GM18873 (cell line): ENCODE measurements around the gene NEAT1.

Experiments
- ATAC-seq: cut with Tn5 transposase; IDR thresholded peaks from one replicate; pipeline ENCODE4 v1.9.1; 2021; ENCODE audit warnings: mild to moderate bottlenecking, moderate library complexity, moderate number of reproducible peaks; ENCODE audit not compliant: unreplicated experiment, low FRiP score

Gene NEAT1

DNA sequence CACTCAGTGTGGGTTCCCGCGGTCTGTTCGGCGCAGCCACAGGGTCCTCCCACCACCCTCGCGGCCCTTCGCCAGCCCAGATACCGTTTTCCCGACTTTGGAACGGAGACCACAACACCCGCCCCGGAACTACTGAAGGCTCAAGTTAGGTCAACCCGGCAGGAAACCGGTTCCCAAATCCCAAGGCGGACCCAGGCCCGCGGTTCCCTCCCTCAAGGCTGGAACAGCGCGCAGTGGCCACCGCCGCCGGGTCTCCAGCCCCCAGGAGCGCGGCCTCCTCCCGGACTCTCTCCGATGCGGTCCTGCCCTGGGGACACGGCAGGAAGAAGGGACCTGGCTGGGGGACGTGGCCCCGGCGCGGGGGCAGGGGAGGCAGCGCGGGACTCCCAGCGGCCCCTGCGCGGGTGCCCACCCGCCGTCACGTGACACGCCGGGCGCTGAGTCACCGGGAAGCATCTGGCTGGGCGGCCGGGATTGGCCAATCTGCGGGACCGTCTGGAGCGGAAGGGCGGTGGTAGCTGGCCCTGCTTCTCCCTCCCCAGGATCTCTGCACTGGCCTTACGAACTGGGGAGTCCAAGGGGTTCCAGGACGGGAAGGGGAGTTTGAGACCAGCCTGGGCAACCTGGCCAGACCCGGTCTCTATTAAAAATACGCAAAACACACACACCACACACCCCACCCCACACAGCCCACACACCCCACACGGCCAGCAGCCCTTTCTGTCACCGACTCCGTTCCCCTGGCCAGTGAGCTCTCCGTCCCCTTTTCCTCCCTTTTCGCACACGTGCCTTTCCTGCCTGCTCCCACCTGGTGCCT, 54.8 kb downstream of the NEAT1 start:
- peak; percentile 60 for ATAC-seq

- ATAC-seq, result no peak
Measured at GRCh38 chr11:65478388-65479183, 56.0 kb downstream of the NEAT1 start.

DNA sequence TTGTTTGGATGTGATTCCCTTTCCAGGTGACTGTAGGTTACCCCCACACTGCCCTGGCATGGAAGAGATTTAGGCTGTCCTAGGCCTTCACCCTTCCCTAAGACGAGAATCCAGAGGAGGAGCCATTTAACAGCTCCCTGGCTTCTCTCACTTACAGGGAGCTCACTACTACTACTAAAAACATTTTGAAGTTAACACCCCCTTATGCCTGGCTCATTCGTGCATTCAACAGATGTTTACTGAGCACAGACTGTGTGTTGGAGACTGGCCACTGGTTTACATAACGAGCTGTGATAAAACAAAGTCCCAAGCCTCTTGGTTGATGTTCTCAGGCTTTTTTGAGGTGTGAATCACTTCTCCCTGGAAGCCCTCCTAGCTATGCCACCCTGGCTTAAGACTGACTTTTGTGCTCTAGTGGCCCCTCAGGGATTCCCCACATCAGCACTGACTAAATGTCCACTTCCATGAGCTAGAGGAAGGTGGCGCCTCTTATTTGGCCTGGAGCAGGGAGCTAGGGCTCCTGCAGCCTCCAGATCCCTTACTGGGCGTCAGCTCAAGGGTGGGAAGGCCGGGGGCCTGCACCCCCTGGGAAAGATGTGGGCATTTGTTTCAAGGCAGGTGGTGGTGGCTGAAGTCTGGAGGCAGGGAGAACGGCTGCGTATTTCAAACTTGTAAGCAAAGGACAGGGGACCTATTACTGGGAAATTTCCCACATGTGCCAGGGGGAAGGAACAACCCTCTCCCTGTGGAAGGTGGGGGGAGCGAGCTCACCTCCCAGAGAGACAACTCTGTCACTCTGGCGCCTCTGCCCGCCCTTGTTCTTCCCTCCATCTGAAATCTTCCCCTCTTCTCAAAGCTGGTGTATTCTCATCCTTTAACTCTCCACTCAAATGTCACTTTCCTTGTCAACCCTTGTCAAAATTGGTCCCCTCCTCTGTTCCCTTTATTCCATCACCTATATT, 56.9 kb downstream of the NEAT1 start:
- no peak for ATAC-seq

GRCh38 chr11:65482306-65482850, 59.8 kb downstream of the NEAT1 start:
- ATAC-seq, result no peak

GRCh38 chr11:65485920-65486219, 63.3 kb downstream of the NEAT1 start:
- no peak for ATAC-seq

DNA sequence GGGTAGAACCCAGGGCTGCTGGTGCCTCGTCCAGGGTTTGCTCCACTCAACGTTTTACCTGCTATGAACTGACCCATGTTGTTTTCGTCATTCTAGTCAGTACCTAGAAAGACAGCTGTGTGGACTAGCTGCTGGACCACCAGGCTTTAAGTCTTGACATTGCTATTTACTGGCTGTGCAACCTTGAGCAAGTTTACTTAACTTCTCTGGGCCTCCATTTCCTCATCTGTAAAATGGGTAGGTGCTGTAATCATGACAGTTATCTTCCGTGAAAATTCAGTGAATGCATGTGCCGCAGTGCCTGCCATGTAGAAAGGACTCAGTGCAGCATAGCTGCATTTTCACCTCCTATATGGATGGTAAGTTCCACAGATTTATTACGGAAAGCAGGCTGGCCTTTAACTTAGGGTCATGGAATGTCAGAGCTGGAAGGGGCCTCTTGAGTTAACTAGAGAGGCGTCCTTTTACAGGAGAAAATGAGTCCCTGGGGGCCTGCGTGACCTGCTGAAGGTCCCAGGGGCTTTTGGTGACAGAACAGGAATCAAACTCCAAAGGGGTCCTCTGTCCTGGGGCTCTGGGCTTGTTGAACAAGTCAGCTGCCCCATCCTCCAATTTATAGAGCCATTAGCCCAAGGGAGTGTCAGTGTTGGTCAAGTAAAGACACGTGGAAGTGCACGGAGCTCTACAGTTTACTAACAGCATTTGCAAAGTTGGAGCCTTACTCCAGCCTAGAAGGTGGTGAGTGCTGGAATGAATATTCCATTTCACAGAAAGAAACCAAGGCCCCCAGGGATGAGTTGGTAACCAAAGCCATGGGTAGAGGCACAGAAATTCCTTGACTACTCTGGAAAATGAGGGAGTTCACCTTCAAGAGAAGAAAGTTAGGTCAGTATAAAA, 64.2 kb downstream of the NEAT1 start:
- ATAC-seq, result no peak

DNA sequence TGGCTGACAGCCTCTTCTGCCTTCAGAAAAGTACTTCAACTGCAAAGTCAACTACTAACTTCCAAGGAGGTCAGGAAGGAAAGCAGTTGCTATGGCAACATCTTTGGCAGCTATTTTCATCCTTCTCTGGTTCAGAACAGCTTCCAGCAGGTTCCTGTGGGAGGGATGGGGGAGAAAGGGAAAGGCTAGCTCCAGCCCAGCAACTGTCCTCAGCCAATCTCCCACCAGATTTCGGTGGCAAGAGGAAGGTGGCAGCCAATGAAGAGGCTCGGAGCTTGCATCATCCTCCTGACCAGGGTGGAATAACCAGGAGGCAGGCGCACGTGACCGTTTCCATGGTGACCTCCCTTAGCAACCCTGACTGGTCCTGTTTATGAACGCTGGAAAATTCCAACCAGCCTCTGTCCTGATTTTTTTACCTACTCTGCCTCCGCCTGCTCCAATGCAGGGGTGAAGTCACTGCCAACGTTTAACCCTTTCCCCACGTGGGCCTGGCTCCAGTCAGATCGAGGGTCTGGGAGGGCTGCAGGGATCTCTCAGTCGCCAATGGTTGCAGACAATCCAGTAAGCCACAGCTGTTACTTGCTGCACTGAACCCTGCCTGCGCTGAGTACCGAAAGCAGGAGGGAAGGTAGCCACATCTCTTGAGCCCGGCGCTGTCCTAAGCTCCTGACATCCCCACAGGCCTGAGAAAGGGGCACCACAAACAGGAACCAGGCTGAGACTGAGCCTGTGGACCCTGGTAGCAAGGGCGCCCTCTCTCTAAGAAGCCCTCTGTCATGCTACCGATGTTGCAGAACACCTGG, 65.1 kb downstream of the NEAT1 start:
- no peak for ATAC-seq

GRCh38 chr11:65488273-65489034, 65.9 kb downstream of the NEAT1 start:
- ATAC-seq, result no peak

DNA sequence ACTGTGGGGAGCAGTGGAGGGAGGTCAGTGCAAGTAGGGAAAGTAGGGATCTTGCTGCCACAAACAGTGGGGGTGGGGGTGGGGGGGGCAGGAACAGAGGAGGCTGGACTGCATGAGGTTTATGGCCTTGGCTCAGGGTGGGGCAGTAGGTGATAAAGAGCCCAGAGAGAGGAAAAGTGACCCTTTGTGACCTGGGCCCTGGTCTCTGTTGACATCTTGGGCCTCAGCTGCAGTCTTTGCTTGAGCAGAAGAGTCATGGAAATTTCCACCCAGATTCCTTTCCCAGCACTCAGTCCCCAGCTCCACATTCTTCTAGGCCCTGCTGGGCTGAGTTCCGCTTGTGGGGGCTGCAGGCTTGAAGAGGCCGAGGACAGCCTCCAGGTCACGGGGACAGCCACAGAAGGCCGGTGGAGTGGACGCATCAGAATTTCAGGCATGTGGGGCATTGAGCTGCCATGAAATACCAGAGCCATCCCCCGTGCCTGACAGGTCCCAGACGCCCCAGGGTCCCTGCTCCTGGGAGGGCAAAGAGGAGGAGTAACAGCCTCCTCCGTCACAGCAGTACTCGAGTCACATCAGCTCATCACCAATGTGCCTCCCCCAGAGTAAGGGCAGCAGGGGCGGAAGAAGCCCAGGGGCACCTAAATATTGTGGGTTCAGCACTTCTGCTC, 66.6 kb downstream of the NEAT1 start:
- ATAC-seq, result no peak

- ATAC-seq, result no peak
Measured at GRCh38 chr11:65489706-65490320, 67.2 kb downstream of the NEAT1 start.

GRCh38 chr11:65491163-65491465, 68.5 kb downstream of the NEAT1 start:
- no peak for ATAC-seq

DNA sequence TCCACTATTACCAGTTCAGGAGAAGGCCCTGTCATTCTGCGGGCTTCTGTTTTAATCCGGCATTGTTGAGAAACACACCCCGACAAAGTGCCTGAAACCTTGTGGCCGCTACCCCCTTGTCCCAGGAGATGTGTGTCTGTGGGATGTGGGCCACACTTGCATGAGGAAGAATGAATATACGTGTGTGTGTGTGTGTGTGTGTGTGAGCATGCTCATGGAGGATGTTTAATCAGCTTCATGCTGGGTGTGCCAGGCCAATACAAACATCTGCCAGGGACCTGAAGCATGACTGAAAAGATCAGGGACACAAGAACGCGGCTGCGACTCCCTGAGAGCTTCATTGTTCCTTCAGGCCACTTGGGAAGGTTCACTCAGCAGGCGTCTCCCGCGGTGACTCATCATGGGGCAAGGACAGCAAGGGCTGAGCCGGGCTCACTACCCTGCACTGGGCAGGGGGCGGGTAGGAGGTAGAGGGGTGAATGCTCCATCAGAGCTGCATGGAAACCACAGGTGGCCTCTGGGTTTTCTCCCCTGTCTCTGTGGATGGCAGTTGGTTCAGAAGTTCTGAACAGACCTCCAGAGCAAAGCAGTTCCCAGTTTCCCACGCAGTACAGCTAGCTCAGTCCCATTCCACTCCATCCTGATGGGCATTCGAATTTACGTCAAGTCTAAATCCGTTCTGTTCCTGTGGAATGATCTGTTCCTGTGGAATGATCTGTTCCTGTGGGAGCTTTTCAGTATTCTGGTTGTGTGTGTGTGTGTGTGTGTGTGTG, 69.2 kb downstream of the NEAT1 start:
- no peak for ATAC-seq

DNA sequence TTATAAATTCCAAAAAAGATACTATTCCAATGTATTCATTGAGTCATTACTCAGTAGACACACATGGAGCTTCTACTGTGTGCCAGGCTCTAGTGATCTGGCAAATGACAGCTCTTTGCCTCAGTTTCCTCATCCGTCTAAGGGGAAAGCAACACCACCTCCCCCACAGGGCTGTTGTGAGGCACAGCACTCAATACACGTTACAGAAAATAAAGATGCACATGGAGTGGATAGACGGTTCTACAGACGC, 69.7 kb downstream of the NEAT1 start:
- no peak for ATAC-seq

GRCh38 chr11:65492637-65493366, 70.2 kb downstream of the NEAT1 start:
- ATAC-seq, result no peak

- ATAC-seq, result no peak
Measured at GRCh38 chr11:65493367-65494176, 71.0 kb downstream of the NEAT1 start.
